Stimulated activated CD8-positive, alpha-beta memory T cell treated with anti-CD3 and anti-CD28 coated beads, Interleukin-7, amount 100 ng/mL, for 1 hour (primary cell): ENCODE results near the gene FAM53A.

Source experiments
- DNase-seq, 2 donors: peaks; one replicate each; pipeline ENCODE4 v3.0.0-alpha.2; 2020; ENCODE audit warnings: low read depth in 2 of 2

Gene FAM53A, protein sequence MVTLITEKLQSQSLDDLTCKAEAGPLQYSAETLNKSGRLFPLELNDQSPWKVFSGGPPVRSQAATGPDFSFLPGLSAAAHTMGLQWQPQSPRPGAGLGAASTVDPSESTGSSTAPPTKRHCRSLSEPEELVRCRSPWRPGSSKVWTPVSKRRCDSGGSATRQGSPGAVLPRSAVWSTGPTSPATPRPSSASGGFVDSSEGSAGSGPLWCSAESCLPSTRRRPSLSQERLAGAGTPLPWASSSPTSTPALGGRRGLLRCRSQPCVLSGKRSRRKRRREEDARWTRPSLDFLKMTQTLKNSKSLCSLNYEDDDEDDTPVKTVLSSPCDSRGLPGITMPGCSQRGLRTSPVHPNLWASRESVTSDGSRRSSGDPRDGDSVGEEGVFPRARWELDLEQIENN

DNA sequence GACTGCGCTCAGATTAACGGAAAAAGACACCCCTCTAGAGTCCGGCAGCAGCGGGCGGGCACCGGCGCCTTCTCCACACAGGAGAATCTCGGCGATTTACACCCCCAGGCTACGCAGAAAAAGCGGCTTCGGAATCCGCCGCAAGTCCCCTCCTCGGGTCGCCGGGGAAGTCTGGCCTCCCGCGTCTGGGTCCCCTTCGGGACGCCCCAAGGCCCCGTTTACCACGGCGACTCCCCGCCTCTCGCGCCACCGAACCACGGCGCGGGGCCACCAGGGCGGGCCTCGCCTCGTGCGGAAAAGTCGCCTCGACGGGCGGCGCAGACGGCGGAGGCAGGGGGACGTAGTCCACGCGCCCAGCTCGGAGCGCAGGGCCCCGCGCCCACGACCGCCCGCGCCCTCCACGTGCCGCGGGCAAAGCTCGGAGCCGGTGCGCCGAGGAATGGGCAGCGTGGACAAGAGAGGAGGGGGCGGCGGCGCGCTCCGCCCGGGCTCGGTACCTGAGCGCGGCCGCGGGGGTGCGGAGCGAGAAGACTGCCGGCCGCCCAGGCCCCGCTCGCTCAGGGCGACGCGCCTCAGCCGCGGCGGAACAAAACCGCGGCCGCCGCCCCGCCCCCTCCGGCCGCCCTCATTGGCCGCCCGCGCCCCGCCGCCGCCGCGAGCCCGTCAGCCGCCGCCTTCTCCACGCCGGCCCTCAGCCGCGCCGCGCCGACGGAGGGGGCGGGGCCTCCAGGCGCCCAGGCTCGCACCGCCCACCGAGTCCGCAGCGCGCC lies at the start of gene FAM53A:
Gene FAM53A (minus strand): TSS at position 578 of the 770 bp plus-strand sequence. CDS start 15,572 bp downstream, outside the sequence.
- DNase-seq: no peak

DNA sequence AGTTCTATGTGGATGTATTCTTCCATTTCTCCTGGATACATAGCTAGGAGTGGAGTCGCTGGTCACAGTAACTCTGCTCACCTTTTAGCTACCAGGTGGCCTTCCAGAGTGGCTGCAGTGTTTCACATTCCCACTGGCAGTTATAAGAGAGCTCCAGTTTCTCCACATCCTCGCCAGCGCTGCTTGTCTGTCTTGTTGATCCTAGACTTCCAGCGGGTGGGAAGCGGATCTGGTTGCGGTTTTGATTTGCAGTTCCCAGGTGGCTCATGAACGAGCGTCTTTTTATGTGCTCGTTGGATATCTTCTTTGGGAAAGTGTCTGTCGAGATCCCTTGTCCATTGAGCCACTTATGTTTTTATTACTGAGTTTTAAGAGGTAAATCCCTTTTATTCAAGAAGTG lies 48.8 kb upstream of the FAM53A start:
- no peak for DNase-seq

DNA sequence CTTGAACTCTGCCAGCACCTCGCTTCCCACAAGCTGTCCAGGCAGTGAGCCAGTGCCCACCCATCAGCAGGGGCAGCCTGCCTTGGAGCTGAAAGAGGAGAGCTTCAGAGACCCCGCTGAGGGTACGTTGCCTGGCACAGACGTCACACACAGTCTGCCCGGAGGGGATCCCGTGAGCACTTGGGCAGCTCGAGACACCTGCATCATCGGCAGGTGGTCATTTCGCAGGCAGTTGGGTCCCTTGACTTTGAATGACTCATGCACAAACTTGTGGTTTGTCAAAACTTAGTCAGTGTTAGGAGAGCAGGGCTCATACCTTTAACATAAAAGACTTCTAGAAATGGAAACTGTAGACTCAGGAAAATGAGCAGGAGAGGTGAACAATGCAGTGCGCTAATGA lies 47.1 kb upstream of the FAM53A start:
- DNase-seq: no peak

DNA sequence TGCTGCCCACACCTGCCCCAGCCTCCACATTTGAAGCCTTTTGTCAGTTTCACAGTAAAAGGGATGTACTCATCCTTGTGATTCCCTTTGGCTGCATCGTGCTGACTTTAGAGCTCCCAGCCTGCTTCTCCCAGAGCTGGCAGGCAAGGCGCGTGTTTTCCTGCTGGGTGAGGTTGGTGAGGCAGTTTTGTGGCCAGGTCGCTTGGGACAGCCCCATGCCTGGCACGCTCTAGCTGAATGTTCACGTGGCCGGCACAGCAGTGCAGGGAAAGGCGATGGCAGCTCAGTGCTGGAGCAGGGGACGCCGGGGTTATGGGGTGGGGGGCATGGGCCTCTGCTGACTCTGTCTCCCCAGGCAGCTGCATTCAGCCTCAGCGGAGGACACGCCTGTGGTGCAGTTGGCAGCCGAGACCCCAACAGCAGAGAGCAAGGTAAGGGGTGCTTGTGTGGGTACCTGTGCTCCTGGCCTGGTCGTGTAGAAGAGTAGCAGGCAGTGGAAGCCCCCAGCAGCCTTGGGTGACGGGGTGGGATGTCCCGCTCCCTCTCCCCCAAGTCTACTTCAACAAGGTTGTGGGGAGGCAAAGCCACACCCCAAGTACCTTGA lies 46.5 kb upstream of the FAM53A start:
- no peak for DNase-seq

DNA sequence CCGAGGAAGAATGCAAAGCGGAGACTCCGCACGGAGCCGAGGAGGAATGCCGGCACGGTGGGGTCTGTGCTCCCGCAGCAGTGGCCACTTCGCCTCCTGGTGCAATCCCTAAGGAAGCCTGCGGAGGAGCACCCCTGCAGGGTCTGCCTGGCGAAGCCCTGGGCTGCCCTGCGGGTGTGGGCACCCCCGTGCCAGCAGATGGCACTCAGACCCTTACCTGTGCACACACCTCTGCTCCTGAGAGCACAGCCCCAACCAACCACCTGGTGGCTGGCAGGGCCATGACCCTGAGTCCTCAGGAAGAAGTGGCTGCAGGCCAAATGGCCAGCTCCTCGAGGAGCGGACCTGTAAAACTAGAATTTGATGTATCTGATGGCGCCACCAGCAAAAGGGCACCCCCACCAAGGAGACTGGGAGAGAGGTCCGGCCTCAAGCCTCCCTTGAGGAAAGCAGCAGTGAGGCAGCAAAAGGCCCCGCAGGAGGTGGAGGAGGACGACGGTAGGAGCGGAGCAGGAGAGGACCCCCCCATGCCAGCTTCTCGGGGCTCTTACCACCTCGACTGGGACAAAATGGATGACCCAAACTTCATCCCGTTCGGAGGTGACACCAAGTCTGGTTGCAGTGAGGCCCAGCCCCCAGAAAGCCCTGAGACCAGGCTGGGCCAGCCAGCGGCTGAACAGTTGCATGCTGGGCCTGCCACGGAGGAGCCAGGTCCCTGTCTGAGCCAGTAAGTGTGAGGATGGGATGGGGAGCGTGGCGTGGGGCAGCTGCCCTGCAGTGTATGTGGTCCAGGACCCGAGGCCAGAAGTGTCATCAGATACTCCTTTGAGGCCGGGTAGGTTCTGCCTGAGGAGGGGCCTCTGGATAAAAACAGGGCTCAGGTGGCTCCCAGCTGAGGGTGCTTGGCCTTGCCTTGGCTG lies 44.2 kb upstream of the FAM53A start:
- no peak for DNase-seq

DNA sequence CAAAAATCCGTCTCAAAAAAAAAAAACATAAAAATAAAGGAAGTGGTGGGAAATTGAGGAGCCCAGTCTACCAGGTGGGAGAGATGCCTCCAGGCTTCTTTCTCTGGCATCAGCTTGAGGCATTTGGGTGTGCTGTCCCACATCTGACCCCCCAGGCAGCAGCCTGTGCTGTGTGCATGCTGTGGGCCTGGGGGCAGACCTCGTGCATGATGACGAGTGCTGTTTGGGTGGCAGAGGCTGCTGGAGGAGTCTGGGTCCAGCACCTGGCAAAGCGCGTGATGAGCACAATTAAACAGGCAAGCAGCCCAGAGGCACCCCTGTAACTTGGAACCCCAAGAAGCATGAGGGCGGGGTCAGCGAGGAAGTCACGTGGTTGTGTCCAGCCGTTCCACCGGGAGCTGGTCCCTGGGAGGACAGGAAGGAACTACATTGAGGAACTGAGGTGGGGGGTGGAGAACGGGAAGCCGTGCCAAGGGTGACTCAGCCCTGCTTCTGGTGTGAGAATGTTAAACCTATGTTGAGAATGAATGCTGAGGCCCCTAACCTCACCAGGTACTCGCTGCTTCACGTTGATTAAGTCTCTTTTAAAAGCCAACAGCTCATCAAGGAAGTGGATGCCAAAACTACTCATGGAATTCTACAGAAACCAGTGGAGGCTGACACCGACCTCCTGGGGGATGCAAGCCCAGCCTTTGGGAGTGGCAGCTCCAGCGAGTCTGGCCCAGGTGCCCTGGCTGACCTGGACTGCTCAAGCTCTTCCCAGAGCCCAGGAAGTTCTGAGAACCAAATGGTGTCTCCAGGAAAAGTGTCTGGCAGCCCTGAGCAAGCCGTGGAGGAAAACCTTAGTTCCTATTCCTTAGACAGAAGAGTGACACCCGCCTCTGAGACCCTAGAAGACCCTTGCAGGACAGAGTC lies 43.3 kb upstream of the FAM53A start:
- no peak for DNase-seq

DNA sequence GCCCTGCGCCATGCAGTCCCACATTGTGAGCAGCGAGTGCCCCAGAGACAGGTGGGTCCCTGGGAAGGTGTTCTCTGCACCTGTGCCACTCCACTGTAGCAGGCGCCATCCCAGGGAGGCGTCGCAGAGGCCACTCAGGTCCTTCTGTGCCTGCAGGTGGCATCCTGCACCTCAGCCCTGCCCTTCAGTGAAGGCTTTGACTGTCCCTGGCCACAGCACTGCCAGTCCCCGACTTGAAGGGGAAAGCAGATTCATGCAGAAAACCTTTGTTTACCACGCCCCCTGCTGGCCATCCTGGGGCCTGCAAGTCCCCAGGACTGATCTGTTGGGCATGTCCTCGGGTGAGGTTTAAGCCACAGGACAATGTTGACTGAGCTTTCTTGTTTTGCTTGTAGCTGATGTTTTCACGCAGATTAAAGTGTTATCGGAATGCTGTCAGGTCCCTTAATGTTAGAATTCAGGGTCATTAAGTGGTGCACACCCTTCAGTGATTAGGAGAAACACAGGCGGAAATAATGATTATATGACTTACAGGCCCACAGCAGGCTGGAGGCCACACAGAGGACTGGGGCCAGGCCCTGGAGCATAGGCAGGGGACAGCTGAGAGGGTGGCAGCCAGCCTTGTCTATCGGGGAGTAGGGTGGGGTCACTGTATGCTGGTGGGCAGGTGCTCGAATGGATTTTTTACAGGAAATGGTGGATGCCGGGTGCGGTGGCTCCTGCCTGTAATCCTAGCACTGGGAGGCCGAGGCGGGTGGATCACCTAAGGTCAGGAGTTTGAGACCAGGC lies 42.2 kb upstream of the FAM53A start:
- peak; percentile 76 to 91 for DNase-seq

DNA sequence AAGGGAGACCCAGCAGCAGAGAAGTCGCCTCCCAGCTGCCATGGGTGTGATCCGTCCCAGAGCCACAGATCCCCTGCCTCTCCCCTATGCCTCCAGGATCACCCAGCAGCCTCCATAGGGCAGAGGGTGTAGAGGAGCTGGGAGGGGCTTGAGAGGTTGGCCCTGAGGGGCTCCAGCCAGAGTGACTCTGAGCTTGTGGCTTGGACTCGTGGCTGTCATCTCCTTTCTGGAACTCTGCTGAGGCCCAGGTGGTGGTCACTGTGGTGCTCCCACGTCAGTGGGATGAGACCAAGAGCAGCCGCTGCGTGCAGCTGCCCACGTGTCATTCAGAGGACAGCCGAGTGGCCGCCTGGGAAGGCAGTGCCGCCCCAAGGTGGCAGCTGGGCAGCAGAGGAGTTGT lies 41.4 kb upstream of the FAM53A start:
- DNase-seq: no peak

DNA sequence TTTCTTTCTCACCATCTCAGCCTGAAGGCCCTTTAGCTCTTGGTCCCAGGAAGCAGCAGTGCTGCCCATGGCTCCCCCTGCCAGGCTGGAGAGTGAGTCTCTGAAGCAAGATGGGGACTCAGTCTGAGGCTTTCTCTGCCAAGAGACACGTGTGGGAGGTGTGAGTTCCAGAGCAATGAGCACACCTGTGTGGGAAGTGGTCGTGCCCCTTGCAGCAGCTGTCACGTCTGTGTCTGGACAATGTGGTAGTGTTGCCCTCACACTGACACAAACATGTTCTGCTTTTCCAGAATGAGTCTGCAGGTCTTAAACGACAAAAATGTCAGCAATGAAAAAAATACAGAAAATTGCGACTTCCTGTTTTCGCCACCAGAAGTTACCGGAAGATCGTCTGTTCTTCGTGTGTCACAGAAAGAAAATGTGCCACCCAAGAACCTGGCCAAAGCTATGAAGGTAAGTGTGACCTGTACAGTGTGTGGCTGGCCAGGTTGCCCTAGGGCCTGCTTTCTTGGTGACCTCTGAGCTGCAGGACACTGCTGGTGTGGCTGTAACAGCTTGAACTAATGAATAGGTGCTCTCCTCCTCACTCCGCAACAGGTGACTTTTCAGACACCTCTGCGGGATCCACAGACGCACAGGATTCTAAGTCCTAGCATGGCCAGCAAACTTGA lies 39.2 kb upstream of the FAM53A start:
- DNase-seq: peak in 1 of 2 donors; percentile 14

DNA sequence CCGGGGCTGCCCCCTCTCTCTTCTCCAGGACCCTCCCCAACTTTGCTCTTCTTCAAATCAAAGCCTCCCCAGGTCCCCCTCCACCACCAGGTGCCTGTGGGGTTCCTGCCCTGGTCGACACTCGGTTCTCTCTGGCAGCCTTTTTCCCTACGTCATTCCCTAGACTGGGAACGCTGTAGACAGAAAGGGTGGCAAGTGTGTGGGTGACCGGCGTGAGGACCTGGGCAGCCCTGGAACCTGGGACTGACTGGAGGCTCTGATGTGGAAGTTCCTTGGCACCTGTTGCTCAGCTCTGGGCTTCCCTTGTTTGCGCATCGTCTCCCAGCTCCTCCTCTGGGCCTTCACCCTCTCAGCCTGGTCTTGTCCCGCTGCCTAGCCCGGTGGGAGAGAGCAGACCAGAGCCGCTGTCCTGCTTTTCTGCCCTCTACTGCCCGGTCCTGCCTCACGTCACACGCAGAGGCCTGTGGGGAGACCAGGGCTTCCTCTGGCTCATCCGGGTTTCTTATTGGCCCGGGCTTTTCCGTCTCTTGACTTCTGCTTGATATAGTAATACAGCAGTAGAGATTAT lies 38.5 kb upstream of the FAM53A start:
- DNase-seq: no peak

DNA sequence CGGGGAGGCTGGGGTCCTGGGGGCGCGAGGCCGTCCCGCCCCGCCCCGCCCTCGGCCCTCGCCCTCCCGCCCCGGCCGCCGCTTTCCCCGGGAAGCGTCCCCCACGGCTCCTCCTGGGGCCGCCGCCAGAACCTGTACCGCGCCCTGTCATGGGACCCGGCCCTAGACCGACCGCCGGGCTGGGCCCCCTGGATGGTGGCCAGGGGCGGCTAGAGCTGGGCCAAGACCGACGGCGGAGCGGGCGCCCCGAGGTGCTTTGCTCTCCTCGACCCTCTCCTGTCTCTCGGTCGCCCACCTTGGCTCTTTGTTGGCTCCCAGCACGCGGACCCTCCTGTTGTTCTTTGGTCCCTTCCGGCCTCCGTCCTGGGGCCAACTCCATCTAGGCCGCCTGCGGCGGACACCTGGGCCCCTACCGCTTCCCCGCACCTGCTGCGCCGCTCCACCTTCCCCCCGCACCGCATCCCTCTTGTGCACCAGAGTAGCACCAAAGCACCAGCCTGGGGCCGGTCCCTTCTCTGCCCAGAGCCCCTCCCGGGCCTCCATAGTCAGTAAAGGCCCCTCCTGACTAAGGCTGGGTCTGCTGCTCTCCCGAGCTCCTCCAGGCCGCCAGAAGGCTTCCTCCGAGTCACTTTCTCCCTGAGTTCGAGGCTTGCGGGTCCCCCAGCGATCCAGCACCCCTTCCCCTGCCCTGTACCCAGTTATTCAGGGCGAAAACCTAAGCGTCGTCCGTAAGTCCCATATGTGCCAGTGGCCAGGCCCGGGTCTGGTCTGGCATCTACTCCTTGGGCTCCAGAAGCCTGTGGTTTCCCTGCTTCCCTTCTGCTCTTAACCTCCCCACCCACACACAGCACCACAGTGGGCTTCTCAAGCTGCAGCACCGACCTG lies 37.8 kb upstream of the FAM53A start:
- no peak for DNase-seq

DNA sequence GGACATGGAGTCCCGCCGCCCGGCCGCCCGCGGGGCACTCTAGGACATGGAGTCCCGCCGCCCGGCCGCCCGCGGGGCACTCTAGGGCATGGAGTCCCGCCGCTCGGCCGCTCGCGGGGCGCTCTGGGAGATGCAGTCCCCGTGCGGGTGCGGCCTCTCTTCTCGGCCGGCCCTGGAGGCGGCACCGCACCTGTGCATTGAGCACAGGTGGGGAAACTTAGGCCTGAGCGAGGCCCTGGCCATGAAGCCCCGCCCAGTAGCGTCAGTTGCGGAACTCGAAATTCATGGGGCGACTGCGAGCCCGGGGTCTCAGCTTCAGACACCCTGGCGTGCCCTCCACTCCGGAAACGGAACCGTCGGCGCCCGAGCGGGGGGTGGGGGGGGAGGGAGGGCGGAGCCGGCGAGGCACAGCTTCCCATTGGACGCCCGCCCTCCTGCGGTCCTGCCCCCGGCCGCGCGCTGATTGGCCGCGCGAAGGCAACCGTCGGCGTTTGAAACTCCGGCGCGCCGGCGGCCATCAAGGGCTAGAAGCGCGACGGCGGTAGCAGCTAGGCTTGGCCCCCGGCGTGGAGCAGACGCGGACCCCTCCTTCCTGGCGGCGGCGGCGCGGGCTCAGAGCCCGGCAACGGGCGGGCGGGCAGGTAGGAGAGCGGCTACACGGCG lies 37.0 kb upstream of the FAM53A start, which contains the start of the genes TACC3 and TMEM129:
Gene TACC3 (plus strand): TSS at position 519 of the 663 bp plus-strand sequence. CDS start 1,901 bp downstream, outside the sequence.
Gene TMEM129 (minus strand): TSS at position 321 of the 663 bp plus-strand sequence. CDS start 486 bp downstream, outside the sequence.
- peak; percentile 82 to 86 for DNase-seq

DNA sequence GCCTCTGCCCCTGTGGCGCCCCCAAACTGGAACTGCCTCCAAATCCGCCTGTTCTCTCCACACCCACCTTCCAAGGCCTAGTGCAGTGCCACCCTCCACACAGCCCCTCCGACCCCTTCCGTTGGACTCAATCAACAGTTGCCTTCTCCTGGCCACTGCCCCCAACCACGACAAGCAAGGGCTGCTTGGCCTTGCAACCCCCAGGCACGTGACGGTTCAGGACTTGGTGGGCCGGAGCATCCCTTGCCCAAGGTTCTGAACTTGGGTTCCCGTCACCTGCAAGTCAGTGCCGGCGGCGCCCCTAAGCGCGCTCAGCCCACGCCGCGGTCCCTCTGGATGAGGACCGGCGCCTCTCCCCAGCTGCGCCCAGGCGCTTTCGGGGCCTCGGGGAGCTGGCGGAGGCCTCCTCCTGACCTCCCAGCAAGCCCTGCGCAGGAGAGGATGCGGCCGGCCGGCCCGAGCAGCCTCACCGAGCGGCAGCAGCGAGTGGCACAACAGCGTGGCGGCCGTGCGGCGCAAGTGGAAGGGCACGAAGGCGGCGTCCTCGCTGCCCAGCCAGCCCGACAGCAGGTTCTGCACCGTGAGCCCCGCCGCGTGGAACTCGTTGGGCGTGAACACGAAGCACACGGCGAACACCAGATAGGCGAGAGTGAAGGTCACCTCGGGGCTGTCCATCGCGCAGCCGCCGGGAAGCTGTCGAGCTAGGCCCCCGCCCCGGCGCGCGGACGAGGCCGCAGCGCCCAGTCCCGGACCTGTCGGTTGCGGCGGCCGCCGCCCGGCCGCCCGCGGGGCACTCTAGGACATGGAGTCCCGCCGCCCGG lies 36.3 kb upstream of the FAM53A start:
- no peak for DNase-seq

DNA sequence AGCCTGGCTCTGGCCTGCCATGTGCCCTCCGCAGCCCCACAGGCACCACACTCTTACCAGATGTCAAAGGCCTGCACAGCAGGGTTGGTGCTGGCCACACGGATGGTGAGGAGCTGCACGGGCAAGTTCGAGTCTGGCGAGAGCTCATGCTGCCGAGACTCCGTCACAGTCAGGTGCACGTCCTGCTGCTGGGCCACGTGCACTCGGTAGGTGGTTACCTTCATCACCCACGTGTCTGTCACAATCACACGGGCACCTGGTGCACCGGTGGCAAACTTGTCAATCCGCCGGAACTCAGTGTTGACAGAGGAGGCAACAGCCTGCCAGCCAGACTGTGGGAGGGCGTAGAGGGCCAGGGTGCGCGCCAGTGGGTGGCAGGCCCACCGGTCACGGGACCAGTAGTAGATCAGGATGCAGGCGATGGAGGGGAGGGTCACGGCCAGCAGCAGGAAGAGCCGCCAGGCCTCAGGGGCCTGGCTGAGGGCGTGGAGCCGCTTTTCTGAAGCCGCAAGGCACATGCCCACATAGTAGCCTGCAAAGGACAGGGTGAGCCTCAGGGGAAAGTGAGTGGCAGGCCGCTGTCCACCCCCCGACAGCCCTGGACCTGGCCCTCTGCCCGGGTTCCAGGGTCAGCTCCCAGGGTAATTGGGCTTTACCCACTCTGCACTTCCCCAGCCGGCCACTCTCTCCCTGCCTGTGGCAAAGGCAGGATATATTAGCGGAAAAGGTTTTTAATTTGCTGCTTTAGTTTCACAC lies 34.2 kb upstream of the FAM53A start:
- DNase-seq: no peak
